Measurements from ENCODE around the gene WRNIP1. TPM values are rescaled to one million over a fixed set of nuclear protein-coding genes. Genes with fewer than 3 reads are reported as not detected.

WRNIP1 gene
- total and polyA plus RNA-seq, 7 experiments from 2014 or later, result 21.8 to 61.8 (median 37.8) TPM

DNA sequence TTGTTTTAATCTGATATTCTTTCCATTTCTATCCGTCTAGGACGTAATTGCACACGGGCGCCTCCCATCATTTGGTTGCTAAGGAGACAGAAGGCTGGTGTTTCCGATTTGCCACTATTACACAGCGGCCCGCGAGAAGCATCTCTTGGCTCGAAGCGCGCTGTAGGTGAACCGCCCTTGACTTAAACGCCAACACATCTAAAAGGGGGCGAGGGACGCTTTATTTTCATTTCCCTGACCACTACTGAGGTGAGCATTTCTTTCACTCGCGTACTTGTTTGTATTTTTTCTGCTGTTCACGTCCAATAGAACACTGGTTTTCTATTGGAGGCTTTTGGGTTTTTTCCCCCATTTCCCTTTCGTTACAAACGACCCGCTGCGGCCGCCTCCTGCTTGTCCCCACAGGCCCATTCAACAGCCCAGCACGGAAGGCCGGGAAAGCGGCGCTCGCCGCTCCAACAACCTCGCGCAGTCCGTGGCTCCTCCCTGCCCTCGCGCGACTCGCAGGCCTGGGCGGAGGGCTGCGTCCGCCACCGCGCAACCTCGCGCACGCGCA is 505 bp upstream of the WRNIP1 start:
- peaks cover 23 to 48% (median 43%) of the 10 kb centered on the region in 7 donors for H3K4me1 Mint-ChIP-seq
- Histone ChIP-seq H3K27me3 (ENCODE audit: control insufficient read depth in 2 of 2, insufficient read depth in 2 of 2, low read length in 2 of 2) (no peaks in the 10 kb centered on the region), H3K4me1 (ENCODE audit: control insufficient read depth in 2 of 2, insufficient read depth in 2 of 2, low read length in 2 of 2) (peaks cover 23 to 28% of the 10 kb centered on the region in 2 donors), H3K27ac (ENCODE audit: low read depth, low read length) (peak overlapping the region; percentile 88), H3K9me3 (ENCODE audit: control insufficient read depth in 2 of 3, low read length in 3 of 3) (no peaks in the 10 kb centered on the region), H3K36me3 (ENCODE audit: control insufficient read depth in 2 of 3, insufficient read depth in 3 of 3, low read length in 3 of 3) (peaks cover 0 to 2% (median 0%) of the 10 kb centered on the region in 3 experiments), H3K4me3 (ENCODE audit: low read length) (peak overlapping the region; percentile 73)
- H3K9me3 Mint-ChIP-seq, result peaks cover 0 to 2% (median 0%) of the 10 kb centered on the region in 11 donors
- H3K4me3 Mint-ChIP-seq, result peak overlapping the region; percentile 86 to 96 (median 94)
- ChIA-PET CTCF (interaction anchor here (0.6 to 1.0 kb wide), 2 partner anchors 61 to 176 kb away, joined by 3 read pairs; no protein-coding TSS in a partner anchor), POLR2A (interaction anchor here (0.6 to 4.2 kb wide), 11 partner anchors 9 to 1190 kb away, joined by 3 to 23 read pairs (median 4); partner anchors contain the start of genes RIPK1 and SERPINB1)
- DNase-seq (peak in 7 of 9 donors; percentile 44 to 86 (median 76)), ATAC-seq (peak; percentile 56)
- H3K27ac Mint-ChIP-seq, result peak overlapping the region; percentile 89 to 100 (median 99)
- intact Hi-C loops (cut with micrococcal nuclease), result loop anchor here (1.0 to 10.0 kb wide), 25 partner anchors 76 to 1371 kb away; partner anchors contain the start of genes BPHL (in 2 of the 2), ECI2 (in 2 of the 2), GMDS (in 2 of the 2) and PSMG4 (in 2 of the 2)
- no peaks in the 10 kb centered on the region for H3K27me3 Mint-ChIP-seq
- peaks cover 0 to 12% (median 5%) of the 10 kb centered on the region in 5 donors for H3K36me3 Mint-ChIP-seq

GRCh38 chr6:2765896-2766766 is 938 bp downstream of the WRNIP1 start:
- CTCF ChIA-PET, result interaction anchor here (2.0 kb wide), 1 partner anchor 223 kb away, joined by 5 read pairs; no protein-coding TSS in a partner anchor
- peaks cover 0 to 16% (median 8%) of the 10 kb centered on the region in 5 donors for H3K36me3 Mint-ChIP-seq
- POLR2A ChIA-PET, result interaction anchor here (0.7 to 4.2 kb wide), 12 partner anchors 8 to 1193 kb away, joined by 3 to 23 read pairs (median 5); partner anchors contain the start of genes RIPK1 and SERPINB1
- H3K4me1 Mint-ChIP-seq, result peaks cover 25 to 55% (median 49%) of the 10 kb centered on the region in 7 donors
- Histone ChIP-seq H3K36me3 (ENCODE audit: control insufficient read depth in 2 of 3, insufficient read depth in 3 of 3, low read length in 3 of 3) (peaks cover 4 to 9% (median 4%) of the 10 kb centered on the region in 3 experiments), H3K27ac (ENCODE audit: low read depth, low read length) (peak overlapping the region; percentile 76), H3K4me1 (ENCODE audit: control insufficient read depth in 2 of 2, insufficient read depth in 2 of 2, low read length in 2 of 2) (peaks cover 30 to 31% of the 10 kb centered on the region in 2 donors), H3K9me3 (ENCODE audit: control insufficient read depth in 2 of 3, low read length in 3 of 3) (no peaks in the 10 kb centered on the region), H3K4me3 (ENCODE audit: low read length) (peak overlapping the region; percentile 76), H3K27me3 (ENCODE audit: control insufficient read depth in 2 of 2, insufficient read depth in 2 of 2, low read length in 2 of 2) (no peaks in the 10 kb centered on the region)
- intact Hi-C loops (cut with micrococcal nuclease), result loop anchor here (1.0 to 10.0 kb wide), 25 partner anchors 27 to 1369 kb away; partner anchors contain the start of genes BPHL (in 2 of the 2), ECI2 (in 2 of the 2), GMDS (in 2 of the 2) and PSMG4 (in 2 of the 2)
- H3K4me3 Mint-ChIP-seq, result peak overlapping the region; percentile 82 to 96 (median 92)
- H3K27ac Mint-ChIP-seq, result peak overlapping the region; percentile 71 to 91 (median 87)
- peaks cover 0 to 2% (median 0%) of the 10 kb centered on the region in 11 donors for H3K9me3 Mint-ChIP-seq
- no peaks in the 10 kb centered on the region for H3K27me3 Mint-ChIP-seq
- no peak for ATAC-seq
- DNase-seq, result peak in 6 of 9 donors; percentile 13 to 64 (median 28)

DNA sequence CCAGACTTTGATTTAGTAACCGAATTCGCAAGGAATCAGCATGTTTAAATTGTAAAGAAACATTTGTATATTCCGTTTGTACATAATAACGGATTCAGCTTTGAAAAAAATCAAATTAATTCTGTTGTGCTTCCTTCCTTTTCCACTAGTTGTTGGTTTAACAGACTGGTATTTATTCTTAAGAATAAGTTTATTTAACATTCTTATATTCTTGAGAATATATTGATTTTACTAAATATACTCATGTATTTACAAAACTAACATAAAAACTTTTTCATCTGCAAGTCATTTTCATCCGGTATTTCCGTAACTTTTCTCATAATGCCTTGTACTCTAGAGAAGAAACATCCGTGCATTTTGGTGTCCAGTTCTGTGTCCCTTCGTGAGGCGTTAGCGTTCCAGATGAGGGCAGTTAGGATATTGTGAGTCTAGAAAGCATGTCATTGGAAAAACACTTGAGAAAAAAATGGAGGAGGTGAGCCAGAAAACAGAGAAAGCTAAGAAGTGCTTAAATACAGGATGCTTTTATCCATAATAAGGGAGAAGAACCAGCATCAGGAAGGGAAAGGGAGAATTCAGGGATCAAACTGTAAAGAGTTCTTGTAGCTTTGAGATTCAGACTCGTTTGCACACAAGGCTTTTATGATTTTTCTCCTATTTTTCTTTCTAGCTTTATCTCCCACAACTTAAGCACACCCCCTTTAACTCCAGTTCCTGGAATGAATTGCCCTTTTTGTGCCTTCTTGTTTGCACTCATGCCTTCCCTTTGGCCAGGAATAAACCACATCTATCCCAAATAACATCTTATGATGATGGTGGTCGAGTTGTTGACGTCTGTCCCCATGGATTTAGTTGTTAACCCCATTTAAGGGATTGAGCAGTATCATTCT is 1.8 kb downstream of the WRNIP1 start:
- Histone ChIP-seq H3K27me3 (ENCODE audit: control insufficient read depth in 2 of 2, insufficient read depth in 2 of 2, low read length in 2 of 2) (no peaks in the 10 kb centered on the region), H3K27ac (ENCODE audit: low read depth, low read length) (peak overlapping the region; percentile 76), H3K4me1 (ENCODE audit: control insufficient read depth in 2 of 2, insufficient read depth in 2 of 2, low read length in 2 of 2) (peaks cover 30 to 31% of the 10 kb centered on the region in 2 donors), H3K36me3 (ENCODE audit: control insufficient read depth in 2 of 3, insufficient read depth in 3 of 3, low read length in 3 of 3) (peaks cover 4 to 11% (median 4%) of the 10 kb centered on the region in 3 experiments), H3K9me3 (ENCODE audit: control insufficient read depth in 2 of 3, low read length in 3 of 3) (no peaks in the 10 kb centered on the region), H3K4me3 (ENCODE audit: low read length) (peak overlapping the region; percentile 76)
- Mint-ChIP-seq H3K27ac (peak overlapping the region; percentile 71 to 91 (median 87)), H3K4me1 (peaks cover 30 to 60% (median 55%) of the 10 kb centered on the region in 7 donors), H3K27me3 (no peaks in the 10 kb centered on the region), H3K9me3 (peaks cover 0 to 2% (median 0%) of the 10 kb centered on the region in 11 donors), H3K4me3 (peak overlapping the region; percentile 82 to 96 (median 92)), H3K36me3 (peaks cover 0 to 20% (median 8%) of the 10 kb centered on the region in 5 donors)
- ChIA-PET CTCF (interaction anchor here (0.6 to 2.0 kb wide), 3 partner anchors 165 to 222 kb away, joined by 3 to 5 read pairs (median 3); no protein-coding TSS in a partner anchor), POLR2A (interaction anchor here (0.7 to 4.2 kb wide), 7 partner anchors 10 to 1194 kb away, joined by 3 to 23 read pairs (median 4); partner anchors contain the start of gene SERPINB1)
- no peak for DNase-seq
- intact Hi-C loops (cut with micrococcal nuclease), result loop anchor here (2.0 to 10.0 kb wide), 5 partner anchors 26 to 1255 kb away; partner anchors contain the start of gene GMDS (in 1 of the 2)
- ATAC-seq, result no peak

GRCh38 chr6:2767657-2768524 is 2.7 kb downstream of the WRNIP1 start:
- H3K27ac Mint-ChIP-seq, result peak overlapping the region; percentile 1 to 87 (median 52)
- peaks cover 30 to 31% of the 10 kb centered on the region in 2 donors for H3K4me1 ChIP-seq (ENCODE audit: control insufficient read depth in 2 of 2, insufficient read depth in 2 of 2, low read length in 2 of 2)
- H3K36me3 ChIP-seq (ENCODE audit: control insufficient read depth in 2 of 3, insufficient read depth in 3 of 3, low read length in 3 of 3), result peaks cover 4 to 18% (median 6%) of the 10 kb centered on the region in 3 experiments
- H3K4me3 Mint-ChIP-seq, result peak overlapping the region; percentile 82 to 96 (median 90)
- H3K4me1 Mint-ChIP-seq, result peaks cover 32 to 69% (median 64%) of the 10 kb centered on the region in 7 donors
- H3K9me3 ChIP-seq (ENCODE audit: control insufficient read depth in 2 of 3, low read length in 3 of 3), result no peaks in the 10 kb centered on the region
- H3K9me3 Mint-ChIP-seq, result peaks cover 0 to 2% (median 0%) of the 10 kb centered on the region in 11 donors
- ATAC-seq (no peak), DNase-seq (no peak)
- no peaks in the 10 kb centered on the region for H3K27me3 ChIP-seq (ENCODE audit: control insufficient read depth in 2 of 2, insufficient read depth in 2 of 2, low read length in 2 of 2)
- peak overlapping the region; percentile 46 for H3K4me3 ChIP-seq (ENCODE audit: low read length)
- intact Hi-C loops (cut with micrococcal nuclease), result loop anchor here (2.0 to 10.0 kb wide), 6 partner anchors 15 to 1254 kb away; partner anchors contain the start of gene GMDS (in 1 of the 2)
- peaks cover 0 to 23% (median 8%) of the 10 kb centered on the region in 5 donors for H3K36me3 Mint-ChIP-seq
- H3K27ac ChIP-seq (ENCODE audit: low read depth, low read length), result peak overlapping the region; percentile 35
- ChIA-PET POLR2A (interaction anchor here (0.8 to 4.2 kb wide), 4 partner anchors 9 to 222 kb away, joined by 4 to 23 read pairs (median 18); partner anchors contain the start of gene SERPINB1), CTCF (interaction anchor here (0.6 to 3.0 kb wide), 6 partner anchors 15 to 221 kb away, joined by 3 to 7 read pairs (median 3); no protein-coding TSS in a partner anchor)
- no peaks in the 10 kb centered on the region for H3K27me3 Mint-ChIP-seq

Measured in naive thymus-derived CD4-positive, alpha-beta T cell (primary cell).